LoVo (cell line): ENCODE results near the gene KDM8.

Experiments used
- DNase-seq: peaks from one replicate; pipeline ENCODE4 v3.0.0-alpha.2; 2016; ENCODE audit warnings: low spot score

The KDM8 gene

DNA sequence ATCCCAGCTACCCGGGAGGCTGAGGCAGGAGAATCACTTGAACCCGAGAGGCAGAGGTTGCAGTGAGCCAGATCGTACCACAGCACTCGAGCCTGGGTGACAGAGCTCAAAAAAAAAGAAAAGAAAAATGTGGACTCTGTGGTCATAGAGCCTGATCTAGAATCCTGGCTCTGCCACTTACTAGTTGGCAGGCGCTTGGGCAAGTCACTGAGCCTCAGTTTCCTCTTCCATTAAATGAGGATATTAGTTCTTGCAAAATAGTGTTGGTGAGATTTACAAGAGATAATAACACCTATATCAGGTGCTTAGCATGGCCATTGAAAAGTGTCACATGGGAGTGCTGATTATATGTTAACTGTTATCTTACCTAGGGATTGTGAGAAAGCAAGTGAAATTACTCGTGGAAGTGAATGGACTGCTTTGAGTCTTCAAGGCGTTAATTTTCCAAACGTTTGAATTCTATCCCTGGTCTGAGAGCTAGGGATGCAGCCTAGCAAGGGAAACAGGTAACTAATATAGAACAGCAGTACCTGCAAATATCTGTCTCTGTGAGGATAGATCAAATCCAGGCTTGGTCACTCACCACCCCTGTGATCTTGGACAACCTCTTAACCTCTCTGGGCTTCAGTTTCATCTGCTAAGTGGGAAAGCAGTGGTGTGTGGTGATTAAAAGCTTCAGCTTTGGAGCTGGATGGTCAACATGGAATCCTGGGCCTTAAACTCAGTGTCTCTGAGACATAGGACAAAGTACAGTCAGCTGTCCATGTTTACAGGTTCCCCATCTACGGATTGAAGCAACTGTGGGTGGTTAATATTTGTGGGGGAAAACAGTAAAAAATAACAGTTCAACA lies 66.2 kb downstream of the KDM8 start:
- no peak for DNase-seq

DNA sequence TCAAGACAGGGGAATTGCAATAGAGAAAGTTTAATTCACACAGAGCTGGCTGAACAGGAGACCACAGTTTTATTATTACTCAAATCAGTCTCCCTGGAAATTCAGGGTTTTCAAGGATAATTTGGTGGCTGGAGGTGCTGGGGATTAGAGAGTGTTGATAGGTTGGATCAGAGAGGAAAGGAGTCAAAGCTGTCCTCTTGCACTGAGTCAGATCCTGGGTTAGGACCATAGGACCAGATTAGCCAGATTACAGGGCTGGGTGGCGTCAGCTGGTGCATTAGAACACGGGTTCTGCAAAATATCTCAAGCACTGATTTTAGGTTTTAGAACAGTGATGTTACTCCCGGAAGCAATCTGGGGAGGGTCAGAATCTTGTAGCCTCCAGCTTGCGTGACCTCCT lies 67.0 kb downstream of the KDM8 start:
- DNase-seq = no peak
